SK-N-SH (cell line): ENCODE results near the gene ERC1.

Experiments
- ELF1 ChIP-seq: IDR thresholded peaks from 2 replicates; pipeline ENCODE4 v1.4.0; 2012
- FOXM1 ChIP-seq: IDR thresholded peaks from 2 replicates; pipeline ENCODE4 v1.4.0; 2012; ENCODE audit warnings: low read depth, mild to moderate bottlenecking
- POLR2AphosphoS5 ChIP-seq: IDR thresholded peaks from 2 replicates; pipeline ENCODE4 v1.6.1; 2012; ENCODE audit warnings: low read depth, low read length
- RAD21 ChIP-seq: IDR thresholded peaks from 2 replicates; pipeline ENCODE4 v1.6.1; 2012; ENCODE audit warnings: mild to moderate bottlenecking, low read length
- TF ChIP-seq, protein P1 (sequence below): fragments of 200-600 bp; sonication (generic); IDR thresholded peaks from 2 replicates; pipeline ENCODE4 v1.6.1; 2017; ENCODE audit warnings: antibody characterized with exemption, mild to moderate bottlenecking, moderate library complexity
- TF ChIP-seq, protein P2 (sequence below): IDR thresholded peaks from 2 replicates; pipeline ENCODE4 v1.6.1; 2012; ENCODE audit warnings: mild to moderate bottlenecking, low read depth, low read length, moderate library complexity

DNA sequence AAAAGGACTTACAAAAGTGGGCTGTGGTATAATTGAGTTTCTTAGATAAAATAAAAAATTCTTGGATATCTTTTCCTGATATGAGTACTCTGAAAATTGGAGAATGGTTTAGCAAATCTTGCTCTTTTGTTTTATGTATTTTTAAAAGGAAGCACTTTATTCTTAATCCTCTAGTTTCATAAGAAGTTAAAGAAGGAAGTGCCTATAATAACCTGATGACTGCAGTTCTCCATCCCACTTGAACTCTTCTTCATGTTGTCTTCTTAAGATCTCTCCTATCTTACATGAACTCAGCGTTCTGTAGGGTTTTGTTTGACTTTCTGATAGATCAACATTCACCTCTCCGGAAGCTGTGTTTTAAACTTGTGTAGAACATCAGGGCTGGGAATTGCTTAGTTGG, 271.0 kb downstream of the ERC1 start:
- TF ChIP-seq ELF1 (no peak), RAD21 (no peak), FOXM1 (no peak), POLR2AphosphoS5 (no peak)
- TF ChIP-seq, protein P1, sequence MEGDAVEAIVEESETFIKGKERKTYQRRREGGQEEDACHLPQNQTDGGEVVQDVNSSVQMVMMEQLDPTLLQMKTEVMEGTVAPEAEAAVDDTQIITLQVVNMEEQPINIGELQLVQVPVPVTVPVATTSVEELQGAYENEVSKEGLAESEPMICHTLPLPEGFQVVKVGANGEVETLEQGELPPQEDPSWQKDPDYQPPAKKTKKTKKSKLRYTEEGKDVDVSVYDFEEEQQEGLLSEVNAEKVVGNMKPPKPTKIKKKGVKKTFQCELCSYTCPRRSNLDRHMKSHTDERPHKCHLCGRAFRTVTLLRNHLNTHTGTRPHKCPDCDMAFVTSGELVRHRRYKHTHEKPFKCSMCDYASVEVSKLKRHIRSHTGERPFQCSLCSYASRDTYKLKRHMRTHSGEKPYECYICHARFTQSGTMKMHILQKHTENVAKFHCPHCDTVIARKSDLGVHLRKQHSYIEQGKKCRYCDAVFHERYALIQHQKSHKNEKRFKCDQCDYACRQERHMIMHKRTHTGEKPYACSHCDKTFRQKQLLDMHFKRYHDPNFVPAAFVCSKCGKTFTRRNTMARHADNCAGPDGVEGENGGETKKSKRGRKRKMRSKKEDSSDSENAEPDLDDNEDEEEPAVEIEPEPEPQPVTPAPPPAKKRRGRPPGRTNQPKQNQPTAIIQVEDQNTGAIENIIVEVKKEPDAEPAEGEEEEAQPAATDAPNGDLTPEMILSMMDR: no peak
- TF ChIP-seq, protein P2, sequence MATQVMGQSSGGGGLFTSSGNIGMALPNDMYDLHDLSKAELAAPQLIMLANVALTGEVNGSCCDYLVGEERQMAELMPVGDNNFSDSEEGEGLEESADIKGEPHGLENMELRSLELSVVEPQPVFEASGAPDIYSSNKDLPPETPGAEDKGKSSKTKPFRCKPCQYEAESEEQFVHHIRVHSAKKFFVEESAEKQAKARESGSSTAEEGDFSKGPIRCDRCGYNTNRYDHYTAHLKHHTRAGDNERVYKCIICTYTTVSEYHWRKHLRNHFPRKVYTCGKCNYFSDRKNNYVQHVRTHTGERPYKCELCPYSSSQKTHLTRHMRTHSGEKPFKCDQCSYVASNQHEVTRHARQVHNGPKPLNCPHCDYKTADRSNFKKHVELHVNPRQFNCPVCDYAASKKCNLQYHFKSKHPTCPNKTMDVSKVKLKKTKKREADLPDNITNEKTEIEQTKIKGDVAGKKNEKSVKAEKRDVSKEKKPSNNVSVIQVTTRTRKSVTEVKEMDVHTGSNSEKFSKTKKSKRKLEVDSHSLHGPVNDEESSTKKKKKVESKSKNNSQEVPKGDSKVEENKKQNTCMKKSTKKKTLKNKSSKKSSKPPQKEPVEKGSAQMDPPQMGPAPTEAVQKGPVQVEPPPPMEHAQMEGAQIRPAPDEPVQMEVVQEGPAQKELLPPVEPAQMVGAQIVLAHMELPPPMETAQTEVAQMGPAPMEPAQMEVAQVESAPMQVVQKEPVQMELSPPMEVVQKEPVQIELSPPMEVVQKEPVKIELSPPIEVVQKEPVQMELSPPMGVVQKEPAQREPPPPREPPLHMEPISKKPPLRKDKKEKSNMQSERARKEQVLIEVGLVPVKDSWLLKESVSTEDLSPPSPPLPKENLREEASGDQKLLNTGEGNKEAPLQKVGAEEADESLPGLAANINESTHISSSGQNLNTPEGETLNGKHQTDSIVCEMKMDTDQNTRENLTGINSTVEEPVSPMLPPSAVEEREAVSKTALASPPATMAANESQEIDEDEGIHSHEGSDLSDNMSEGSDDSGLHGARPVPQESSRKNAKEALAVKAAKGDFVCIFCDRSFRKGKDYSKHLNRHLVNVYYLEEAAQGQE: no peak
